Mesothelial cell of epicardium (in vitro differentiated cells): ENCODE measurements around the gene GPSM3. TPM values are rescaled to one million over a fixed set of nuclear protein-coding genes. Genes with fewer than 3 reads are reported as not detected.
A peak's percentile ranks its signal among the peaks of the same experiment; 100 is the strongest.
"Not testable (repeated sequence)": the region's sequence is repeated elsewhere in the genome, so short reads cannot be mapped to it uniquely, and the experiment has no call there.

ENCODE experiments used
- DNase-seq, 2 experiments: peaks; one replicate each; pipeline ENCODE4 v3.0.0; 2021; ENCODE audit warnings: low spot score in 2 of 2; ENCODE audit not compliant: unreplicated experiment in 2 of 2
- H3K27ac Mint-ChIP-seq: 2 replicates; pipeline ENCODE4 v1.8.0; 2021; ENCODE audit warnings: mixed read lengths
- H3K27me3 Mint-ChIP-seq: 2 replicates; pipeline ENCODE4 v1.8.0; 2021; ENCODE audit warnings: low read depth, mixed read lengths
- H3K36me3 Mint-ChIP-seq: 2 replicates; pipeline ENCODE4 v1.8.0; 2021; ENCODE audit warnings: mixed read lengths
- H3K4me1 Mint-ChIP-seq: 2 replicates; pipeline ENCODE4 v1.8.0; 2021; ENCODE audit warnings: mixed read lengths
- H3K4me3 Mint-ChIP-seq: 2 replicates; pipeline ENCODE4 v1.8.0; 2021; ENCODE audit warnings: mild to moderate bottlenecking, moderate library complexity, mixed read lengths
- H3K9me3 Mint-ChIP-seq: 2 replicates; pipeline ENCODE4 v1.8.0; 2021; ENCODE audit warnings: mixed read lengths
- total RNA-seq: library from RNA; stranded (reverse); gene quantifications from 3 replicates; pipeline ENCODE4 v1.2.1, GENCODE V29; 2021
- TF ChIP-seq, protein P1 (sequence below): fragments of 200-600 bp; sonication (generic); IDR thresholded peaks from one replicate; pipeline ENCODE4 v1.5.0; 2021; ENCODE audit warnings: antibody characterized with exemption; ENCODE audit not compliant: unreplicated experiment

The GPSM3 gene
- total RNA-seq, 1 donor from 2014 or later = 7.6 TPM

DNA sequence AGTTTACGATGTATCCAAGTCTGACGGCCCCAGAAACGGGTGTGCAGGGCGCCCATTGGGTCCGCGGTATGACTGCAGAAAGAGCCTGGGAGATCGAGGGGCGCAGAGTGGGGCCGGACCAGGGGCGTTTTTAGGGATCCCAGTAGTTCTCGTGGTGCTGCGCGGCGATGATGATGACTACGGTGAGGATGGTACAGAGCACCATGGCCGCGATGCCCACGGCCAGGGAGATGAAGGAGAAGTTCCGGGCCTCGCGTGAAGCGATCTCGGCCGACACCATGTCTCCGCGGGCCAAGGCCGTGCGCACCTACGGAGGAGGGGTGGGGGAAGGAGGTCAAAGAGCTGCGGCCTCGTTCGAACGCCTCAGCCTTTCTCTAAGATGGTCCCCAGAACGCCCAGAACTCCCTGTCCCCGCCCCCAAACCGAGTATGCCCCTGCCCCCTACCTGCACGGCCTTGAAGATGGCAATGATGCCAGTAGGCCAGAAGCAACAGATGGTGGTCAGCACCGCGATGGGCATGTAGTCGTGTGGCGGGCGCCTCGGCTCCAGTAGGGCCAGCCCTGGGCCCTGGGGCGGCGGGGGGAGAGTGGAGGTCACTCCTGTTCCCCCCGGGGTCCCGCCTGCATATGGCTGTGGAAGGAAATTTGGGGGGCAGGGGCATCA lies 43.2 kb downstream of the GPSM3 start:
- Mint-ChIP-seq H3K27me3 (peaks cover 5% of the 10 kb centered on the region), H3K4me1 (peaks cover 46% of the 10 kb centered on the region), H3K4me3 (no peak overlapping the region), H3K9me3 (no peaks in the 10 kb centered on the region), H3K36me3 (peaks cover 3% of the 10 kb centered on the region), H3K27ac (no peak overlapping the region)
- DNase-seq = no peak
- TF ChIP-seq, protein P1, sequence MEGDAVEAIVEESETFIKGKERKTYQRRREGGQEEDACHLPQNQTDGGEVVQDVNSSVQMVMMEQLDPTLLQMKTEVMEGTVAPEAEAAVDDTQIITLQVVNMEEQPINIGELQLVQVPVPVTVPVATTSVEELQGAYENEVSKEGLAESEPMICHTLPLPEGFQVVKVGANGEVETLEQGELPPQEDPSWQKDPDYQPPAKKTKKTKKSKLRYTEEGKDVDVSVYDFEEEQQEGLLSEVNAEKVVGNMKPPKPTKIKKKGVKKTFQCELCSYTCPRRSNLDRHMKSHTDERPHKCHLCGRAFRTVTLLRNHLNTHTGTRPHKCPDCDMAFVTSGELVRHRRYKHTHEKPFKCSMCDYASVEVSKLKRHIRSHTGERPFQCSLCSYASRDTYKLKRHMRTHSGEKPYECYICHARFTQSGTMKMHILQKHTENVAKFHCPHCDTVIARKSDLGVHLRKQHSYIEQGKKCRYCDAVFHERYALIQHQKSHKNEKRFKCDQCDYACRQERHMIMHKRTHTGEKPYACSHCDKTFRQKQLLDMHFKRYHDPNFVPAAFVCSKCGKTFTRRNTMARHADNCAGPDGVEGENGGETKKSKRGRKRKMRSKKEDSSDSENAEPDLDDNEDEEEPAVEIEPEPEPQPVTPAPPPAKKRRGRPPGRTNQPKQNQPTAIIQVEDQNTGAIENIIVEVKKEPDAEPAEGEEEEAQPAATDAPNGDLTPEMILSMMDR = no peak

DNA sequence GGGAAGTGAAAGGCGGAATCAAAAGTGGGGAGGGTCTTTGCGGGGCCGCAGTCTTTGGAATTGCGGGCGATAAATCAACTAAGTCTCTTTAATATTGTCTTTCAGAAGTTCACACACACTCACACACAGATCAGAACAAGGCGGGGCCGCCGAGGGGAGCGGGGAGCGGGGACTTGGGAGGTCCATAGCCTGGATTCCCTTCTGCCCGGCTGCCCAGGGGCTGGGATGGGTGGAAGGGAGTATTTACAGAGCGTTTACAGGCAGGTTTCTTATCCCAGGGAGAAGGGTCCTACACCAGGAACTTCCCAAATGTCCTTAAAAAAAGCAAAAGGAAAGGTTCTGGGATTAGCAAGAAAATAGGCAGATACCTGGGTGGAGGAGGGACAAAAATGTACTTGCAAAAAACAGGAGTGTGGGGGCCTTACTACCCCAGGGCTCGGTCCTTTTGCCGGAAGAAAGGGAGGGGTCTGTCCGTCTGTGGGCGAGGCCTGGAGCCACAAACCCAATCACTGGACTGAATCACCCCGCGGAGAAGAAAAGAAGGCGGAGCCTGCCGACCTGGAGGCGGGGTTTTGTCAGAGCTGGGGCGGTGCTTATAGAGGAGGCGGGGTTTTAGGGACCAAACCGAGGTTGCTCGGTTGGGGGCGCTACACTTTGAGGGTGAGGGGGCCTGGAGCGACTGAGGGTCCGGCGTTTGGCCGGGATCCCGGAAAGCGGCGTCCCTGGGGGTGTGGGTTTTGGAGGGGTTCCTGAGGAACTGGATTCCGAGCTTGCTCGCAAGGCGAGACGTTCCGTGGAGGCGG lies 44.0 kb downstream of the GPSM3 start:
- DNase-seq = no peak
- peaks cover 5% of the 10 kb centered on the region for H3K27me3 Mint-ChIP-seq
- TF ChIP-seq, protein P1 = no peak
- H3K27ac Mint-ChIP-seq = no peak overlapping the region
- no peak overlapping the region for H3K4me3 Mint-ChIP-seq
- peaks cover 3% of the 10 kb centered on the region for H3K36me3 Mint-ChIP-seq
- no peaks in the 10 kb centered on the region for H3K9me3 Mint-ChIP-seq
- H3K4me1 Mint-ChIP-seq = peaks cover 46% of the 10 kb centered on the region

DNA sequence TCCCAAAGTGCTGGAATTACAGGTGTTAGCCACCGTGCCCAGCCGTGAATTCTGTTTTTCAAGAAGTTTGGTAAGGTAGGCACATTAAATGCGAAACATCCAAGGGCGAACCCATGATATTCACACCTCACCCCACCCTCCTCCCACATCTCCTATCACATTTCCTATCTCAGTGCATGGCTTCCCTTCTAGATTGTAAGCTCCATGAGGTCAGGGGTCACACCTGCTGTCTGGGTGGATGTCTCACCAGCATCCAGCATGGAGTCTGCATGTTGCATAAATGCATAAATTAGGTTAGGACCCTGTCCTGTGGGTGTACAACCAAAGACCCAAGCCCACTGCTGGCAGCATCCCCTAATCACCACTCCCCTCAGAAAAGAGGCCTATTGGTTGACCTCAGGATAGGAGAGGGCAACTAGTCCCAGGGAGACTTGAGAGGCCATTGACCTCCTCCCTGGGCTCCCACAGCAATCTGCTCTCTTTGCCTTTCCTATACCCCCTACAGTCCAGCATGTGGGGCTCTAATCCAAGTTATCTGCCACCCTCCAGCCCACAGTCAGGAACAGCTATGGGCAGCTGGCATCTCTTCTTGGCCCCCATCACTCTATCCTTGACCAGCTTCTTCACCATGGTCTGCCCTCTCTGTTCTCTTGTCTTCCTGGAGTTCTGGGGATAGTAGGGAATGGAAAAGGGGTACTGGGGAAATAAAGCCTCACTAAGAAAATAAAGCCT lies 44.9 kb downstream of the GPSM3 start:
- H3K36me3 Mint-ChIP-seq = peaks cover 3% of the 10 kb centered on the region
- no peak overlapping the region for H3K27ac Mint-ChIP-seq
- H3K27me3 Mint-ChIP-seq = peaks cover 5% of the 10 kb centered on the region
- H3K4me1 Mint-ChIP-seq = peaks cover 37% of the 10 kb centered on the region
- TF ChIP-seq, protein P1 = no peak
- H3K4me3 Mint-ChIP-seq = no peak overlapping the region
- no peaks in the 10 kb centered on the region for H3K9me3 Mint-ChIP-seq
- DNase-seq = no peak

DNA sequence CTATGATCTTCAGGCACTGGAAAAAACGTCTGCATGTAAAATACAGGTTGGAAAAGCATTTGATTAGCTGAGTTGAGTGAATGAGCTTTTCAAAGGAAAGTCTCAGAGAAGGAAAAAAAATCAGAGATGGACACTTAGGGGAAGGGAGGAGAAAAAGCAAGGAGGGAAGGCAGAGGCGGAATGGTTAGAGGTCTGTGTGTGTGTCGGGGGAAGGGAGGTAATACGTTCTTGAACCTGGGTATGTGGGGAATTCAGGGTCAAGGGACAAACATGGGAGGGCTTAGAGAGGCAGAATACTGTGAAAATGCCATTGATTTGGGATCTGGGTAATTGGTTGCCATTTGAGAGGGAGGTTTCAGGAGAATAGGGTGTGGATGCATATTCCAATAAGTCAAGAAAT lies 45.8 kb downstream of the GPSM3 start:
- peak overlapping the region; percentile 62 for H3K27ac Mint-ChIP-seq
- no peaks in the 10 kb centered on the region for H3K9me3 Mint-ChIP-seq
- TF ChIP-seq, protein P1 = no peak
- H3K4me3 Mint-ChIP-seq = no peak overlapping the region
- no peak for DNase-seq
- peaks cover 30% of the 10 kb centered on the region for H3K4me1 Mint-ChIP-seq
- peaks cover 5% of the 10 kb centered on the region for H3K27me3 Mint-ChIP-seq
- H3K36me3 Mint-ChIP-seq = peaks cover 3% of the 10 kb centered on the region

DNA sequence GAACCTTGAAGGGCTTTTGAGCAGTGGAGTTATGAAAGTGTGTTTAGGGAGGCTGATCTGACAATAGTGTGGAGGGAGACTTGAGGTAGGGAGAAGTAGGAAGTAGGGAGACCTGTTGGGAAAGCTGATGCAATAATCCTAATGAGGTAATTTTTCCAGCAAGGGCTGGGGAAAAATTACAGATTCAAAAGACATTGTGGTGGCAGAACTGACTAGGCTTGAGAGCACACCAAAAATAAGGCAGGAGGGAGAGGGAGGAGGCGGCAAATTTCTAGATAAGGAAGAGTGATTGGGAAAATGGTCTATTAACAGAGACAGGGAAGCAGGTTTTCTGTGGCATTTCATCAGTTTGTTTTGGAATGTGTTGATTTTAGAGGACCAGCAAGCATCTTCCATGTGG lies 46.2 kb downstream of the GPSM3 start:
- no peaks in the 10 kb centered on the region for H3K9me3 Mint-ChIP-seq

DNA sequence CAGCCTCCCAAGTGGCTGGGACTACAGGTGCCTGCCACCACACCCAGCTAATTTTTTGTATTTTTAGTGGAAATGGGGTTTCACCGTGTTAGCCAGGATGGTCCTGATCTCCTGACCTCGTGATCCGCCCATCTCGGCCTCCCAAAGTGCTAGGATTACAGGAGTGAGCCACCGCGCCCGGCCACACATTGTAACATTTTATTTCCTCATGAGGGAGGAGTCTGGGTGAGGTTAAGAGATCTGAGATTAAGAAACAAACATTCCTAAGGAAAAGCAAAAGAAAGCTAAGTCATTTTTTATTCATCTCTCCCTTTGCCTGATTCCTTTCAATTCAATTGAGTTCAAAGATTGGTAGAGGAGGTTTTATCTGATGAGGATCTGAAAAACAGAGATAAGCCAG lies 48.2 kb downstream of the GPSM3 start:
- H3K36me3 Mint-ChIP-seq, H3K27me3 Mint-ChIP-seq, H3K4me3 Mint-ChIP-seq, H3K9me3 Mint-ChIP-seq, DNase-seq: not testable (repeated sequence)
- Mint-ChIP-seq H3K4me1 (peaks cover 19% of the 10 kb centered on the region), H3K27ac (peak overlapping the region; percentile 8)

More for the DNA sequence above, 46.2 kb downstream of the GPSM3 start:
- TF ChIP-seq, protein P1 = no peak
- H3K4me3 Mint-ChIP-seq = no peak overlapping the region
- H3K27me3 Mint-ChIP-seq = peaks cover 5% of the 10 kb centered on the region
- DNase-seq = no peak
- H3K36me3 Mint-ChIP-seq = peaks cover 3% of the 10 kb centered on the region
- H3K27ac Mint-ChIP-seq = peak overlapping the region; percentile 62
- H3K4me1 Mint-ChIP-seq = peaks cover 27% of the 10 kb centered on the region
